ENCODE results near the gene EN1. TPM values are rescaled to one million over a fixed set of nuclear protein-coding genes. Genes with fewer than 3 reads are reported as not detected.

Gene EN1
- total and polyA plus RNA-seq, 2 of the 4 experiments (the other 2 are of a cell fraction) = not detected

DNA sequence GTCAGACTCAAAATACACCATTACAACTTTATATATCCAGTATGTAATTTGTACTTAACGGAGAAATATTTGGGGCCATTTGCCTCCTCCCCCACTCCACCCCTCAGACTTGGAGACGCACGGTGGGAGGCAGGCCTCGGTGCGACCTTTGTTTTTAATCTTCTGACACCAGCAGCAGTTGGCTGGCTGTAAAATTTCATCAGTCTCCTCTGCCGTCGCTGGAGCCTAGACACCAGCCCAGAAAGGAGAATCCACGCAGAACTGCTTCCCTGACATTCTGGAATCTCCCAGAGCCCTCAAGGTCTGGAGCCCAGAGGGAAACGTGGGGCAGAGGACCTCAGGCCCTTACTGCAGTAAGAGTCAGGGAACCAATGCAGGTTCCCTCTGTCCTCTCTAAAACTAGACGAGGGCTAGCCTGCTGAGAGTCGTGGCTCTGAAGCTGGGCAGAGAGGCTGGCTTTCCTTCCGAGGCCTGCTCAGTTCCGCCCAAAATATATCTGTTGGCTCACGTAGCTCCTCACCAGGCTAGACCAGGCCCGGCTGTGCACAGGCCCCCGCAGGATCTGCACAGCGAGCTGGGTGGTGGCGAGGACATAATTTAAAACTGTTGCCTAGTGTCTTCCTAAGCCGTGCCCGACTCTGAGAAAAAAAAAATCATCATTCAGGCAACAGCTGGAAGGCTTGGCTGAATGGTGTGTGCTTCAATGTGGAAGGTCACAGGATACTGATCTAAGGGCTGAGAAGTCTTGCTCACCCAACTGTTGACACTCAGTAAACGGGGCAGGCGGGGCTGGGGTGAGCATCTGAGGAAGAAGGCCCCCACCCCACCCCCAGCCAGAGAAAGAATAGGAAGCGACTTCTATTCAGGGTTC lies 40.4 kb downstream of the EN1 start:
- CTCF ChIA-PET = no interaction called here

More for the DNA sequence above, 40.4 kb downstream of the EN1 start:
- H3K4me3 ChIP-seq (ENCODE audit: insufficient read depth, low read depth, low read length) = no peak overlapping the region
- H3K27me3 ChIP-seq (ENCODE audit: control insufficient read depth, insufficient read depth, low read length) = peaks cover 19% of the 10 kb centered on the region
- H3K4me2 ChIP-seq (ENCODE audit: low read depth, low read length) = no peak overlapping the region
- H2BK5ac ChIP-seq (ENCODE audit: low read depth, low read length, poor library complexity, severe bottlenecking) = no peak overlapping the region
- no peaks in the 10 kb centered on the region for H3K9me1 ChIP-seq (ENCODE audit: insufficient read depth, low read length)
- H3K18ac ChIP-seq (ENCODE audit: low read depth, low read length) = no peak overlapping the region
- ATAC-seq (ENCODE audit: low read depth) = no peak
- in situ Hi-C loops (cut with MboI; ENCODE audit: low sequenced_read_pairs) (no loop called here), dilution Hi-C loops (cut with HindIII; ENCODE audit: low sequenced_read_pairs, unreplicated experiment) (no loop called here), intact Hi-C loops (cut with micrococcal nuclease) (no loop called here)
- no peak overlapping the region for H4K91ac ChIP-seq (ENCODE audit: insufficient read depth, low read depth, low read length)
- H3K4me1 ChIP-seq (ENCODE audit: control insufficient read depth, insufficient read depth, low read length) = no peaks in the 10 kb centered on the region
- H2AK9ac ChIP-seq (replicated peaks; ENCODE audit: low read depth, low read length, poor library complexity) = no peak overlapping the region
- H3K4ac ChIP-seq (ENCODE audit: low read depth, low read length) = no peak overlapping the region
- no peak overlapping the region for H2AK5ac ChIP-seq (ENCODE audit: low read depth, low read length)
- no peak overlapping the region for H2BK15ac ChIP-seq (ENCODE audit: low read depth, low read length)
- H3K79me1 ChIP-seq (ENCODE audit: low read depth in 1 of 2, low read length in 2 of 2) = no peaks in the 10 kb centered on the region
- 28% methylated on average over 8 of the region's 23 CpGs; no CpG with 5 or more reads in 1 of the 2 experiments for WGBS, 2 experiments (ENCODE audit: extremely low coverage in 2 of 2, insufficient read length in 1 of 2)
- no peaks in the 10 kb centered on the region for H4K20me1 ChIP-seq (ENCODE audit: insufficient read depth, low read length)
- H3K56ac ChIP-seq (ENCODE audit: extremely low read depth, insufficient read depth, low read length) = no peak overlapping the region
- no peak overlapping the region for H2BK120ac ChIP-seq (ENCODE audit: low read depth, low read length)
- DNase-seq = no peak
- no peak overlapping the region for H3K14ac ChIP-seq (replicated peaks; ENCODE audit: low read depth, low read length)
- no peak overlapping the region for H3K9ac ChIP-seq (ENCODE audit: low read depth, low read length)
- TF ChIP-seq, protein P1, sequence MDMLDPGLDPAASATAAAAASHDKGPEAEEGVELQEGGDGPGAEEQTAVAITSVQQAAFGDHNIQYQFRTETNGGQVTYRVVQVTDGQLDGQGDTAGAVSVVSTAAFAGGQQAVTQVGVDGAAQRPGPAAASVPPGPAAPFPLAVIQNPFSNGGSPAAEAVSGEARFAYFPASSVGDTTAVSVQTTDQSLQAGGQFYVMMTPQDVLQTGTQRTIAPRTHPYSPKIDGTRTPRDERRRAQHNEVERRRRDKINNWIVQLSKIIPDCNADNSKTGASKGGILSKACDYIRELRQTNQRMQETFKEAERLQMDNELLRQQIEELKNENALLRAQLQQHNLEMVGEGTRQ (IDR thresholded peaks at IDR 0.05; ENCODE audit: low read depth, low read length) = no peak
- no peak for TF ChIP-seq CEBPB (IDR thresholded peaks at IDR 0.05; ENCODE audit: low read depth, low read length)
- no peak for TF ChIP-seq MAZ (IDR thresholded peaks at IDR 0.05; ENCODE audit: borderline replicate concordance, low read depth, low read length)
- TF ChIP-seq, protein P2, sequence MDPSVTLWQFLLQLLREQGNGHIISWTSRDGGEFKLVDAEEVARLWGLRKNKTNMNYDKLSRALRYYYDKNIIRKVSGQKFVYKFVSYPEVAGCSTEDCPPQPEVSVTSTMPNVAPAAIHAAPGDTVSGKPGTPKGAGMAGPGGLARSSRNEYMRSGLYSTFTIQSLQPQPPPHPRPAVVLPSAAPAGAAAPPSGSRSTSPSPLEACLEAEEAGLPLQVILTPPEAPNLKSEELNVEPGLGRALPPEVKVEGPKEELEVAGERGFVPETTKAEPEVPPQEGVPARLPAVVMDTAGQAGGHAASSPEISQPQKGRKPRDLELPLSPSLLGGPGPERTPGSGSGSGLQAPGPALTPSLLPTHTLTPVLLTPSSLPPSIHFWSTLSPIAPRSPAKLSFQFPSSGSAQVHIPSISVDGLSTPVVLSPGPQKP (IDR thresholded peaks at IDR 0.05; ENCODE audit: borderline replicate concordance, low read depth, low read length) = no peak
- TF ChIP-seq, protein P3, sequence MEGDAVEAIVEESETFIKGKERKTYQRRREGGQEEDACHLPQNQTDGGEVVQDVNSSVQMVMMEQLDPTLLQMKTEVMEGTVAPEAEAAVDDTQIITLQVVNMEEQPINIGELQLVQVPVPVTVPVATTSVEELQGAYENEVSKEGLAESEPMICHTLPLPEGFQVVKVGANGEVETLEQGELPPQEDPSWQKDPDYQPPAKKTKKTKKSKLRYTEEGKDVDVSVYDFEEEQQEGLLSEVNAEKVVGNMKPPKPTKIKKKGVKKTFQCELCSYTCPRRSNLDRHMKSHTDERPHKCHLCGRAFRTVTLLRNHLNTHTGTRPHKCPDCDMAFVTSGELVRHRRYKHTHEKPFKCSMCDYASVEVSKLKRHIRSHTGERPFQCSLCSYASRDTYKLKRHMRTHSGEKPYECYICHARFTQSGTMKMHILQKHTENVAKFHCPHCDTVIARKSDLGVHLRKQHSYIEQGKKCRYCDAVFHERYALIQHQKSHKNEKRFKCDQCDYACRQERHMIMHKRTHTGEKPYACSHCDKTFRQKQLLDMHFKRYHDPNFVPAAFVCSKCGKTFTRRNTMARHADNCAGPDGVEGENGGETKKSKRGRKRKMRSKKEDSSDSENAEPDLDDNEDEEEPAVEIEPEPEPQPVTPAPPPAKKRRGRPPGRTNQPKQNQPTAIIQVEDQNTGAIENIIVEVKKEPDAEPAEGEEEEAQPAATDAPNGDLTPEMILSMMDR (conservative IDR thresholded peaks at IDR 0.05; ENCODE audit: low read depth, low read length) = no peak
- no peak for TF ChIP-seq SMC3 (IDR thresholded peaks at IDR 0.05; ENCODE audit: low read depth, low read length)
- no peak for TF ChIP-seq RCOR1 (IDR thresholded peaks at IDR 0.05; ENCODE audit: insufficient replicate concordance, low read length)
- TF ChIP-seq FOS (IDR thresholded peaks at IDR 0.05; ENCODE audit: low read depth, low read length) = no peak
- TF ChIP-seq NFE2L2 (IDR thresholded peaks at IDR 0.05; ENCODE audit: low read depth, low read length) = no peak
- no peak for TF ChIP-seq RFX5 (IDR thresholded peaks at IDR 0.05; ENCODE audit: low read depth, low read length)
- TF ChIP-seq BHLHE40 (IDR thresholded peaks at IDR 0.05; ENCODE audit: low read depth, low read length) = no peak
- no peak for TF ChIP-seq POLR2A (IDR thresholded peaks at IDR 0.05; ENCODE audit: low read depth, low read length)
- TF ChIP-seq MAFK (IDR thresholded peaks at IDR 0.05; ENCODE audit: low read depth, low read length) = no peak
- no peak for TF ChIP-seq CHD1 (IDR thresholded peaks at IDR 0.05; ENCODE audit: low read depth, low read length)
- TF ChIP-seq MXI1 (IDR thresholded peaks at IDR 0.05; ENCODE audit: borderline replicate concordance, low read depth, low read length) = no peak
- H2AFZ ChIP-seq (replicated peaks; ENCODE audit: low read length, poor library complexity) = no peak overlapping the region
- no peak overlapping the region for H2BK20ac ChIP-seq (ENCODE audit: low read depth, low read length)
- no peak overlapping the region for H4K8ac ChIP-seq (ENCODE audit: low read depth in 2 of 2, low read length in 2 of 2)
- H4K5ac ChIP-seq (ENCODE audit: low read depth, low read length) = no peak overlapping the region
- no peaks in the 10 kb centered on the region for H3K9me3 ChIP-seq (ENCODE audit: control insufficient read depth, insufficient read depth, low read length)
- no peak overlapping the region for H3K27ac ChIP-seq (ENCODE audit: insufficient read depth, low read length)
- H3K36me3 ChIP-seq (ENCODE audit: control insufficient read depth, insufficient read depth, low read length) = no peaks in the 10 kb centered on the region
- POLR2A ChIA-PET (ENCODE audit: unreplicated experiment) = no interaction called here
- BruUV-seq (replicated peaks) = no TSS peak
- no peak overlapping the region for H3K23ac ChIP-seq (ENCODE audit: low read depth, low read length)

All from IMR-90 (cell line).